ENCODE measurements around the gene GMEB1. TPM values are rescaled to one million over a fixed set of nuclear protein-coding genes. Genes with fewer than 3 reads are reported as not detected.

Gene GMEB1
- total RNA-seq, 1 experiment from 2014 or later: 10.3 TPM

DNA sequence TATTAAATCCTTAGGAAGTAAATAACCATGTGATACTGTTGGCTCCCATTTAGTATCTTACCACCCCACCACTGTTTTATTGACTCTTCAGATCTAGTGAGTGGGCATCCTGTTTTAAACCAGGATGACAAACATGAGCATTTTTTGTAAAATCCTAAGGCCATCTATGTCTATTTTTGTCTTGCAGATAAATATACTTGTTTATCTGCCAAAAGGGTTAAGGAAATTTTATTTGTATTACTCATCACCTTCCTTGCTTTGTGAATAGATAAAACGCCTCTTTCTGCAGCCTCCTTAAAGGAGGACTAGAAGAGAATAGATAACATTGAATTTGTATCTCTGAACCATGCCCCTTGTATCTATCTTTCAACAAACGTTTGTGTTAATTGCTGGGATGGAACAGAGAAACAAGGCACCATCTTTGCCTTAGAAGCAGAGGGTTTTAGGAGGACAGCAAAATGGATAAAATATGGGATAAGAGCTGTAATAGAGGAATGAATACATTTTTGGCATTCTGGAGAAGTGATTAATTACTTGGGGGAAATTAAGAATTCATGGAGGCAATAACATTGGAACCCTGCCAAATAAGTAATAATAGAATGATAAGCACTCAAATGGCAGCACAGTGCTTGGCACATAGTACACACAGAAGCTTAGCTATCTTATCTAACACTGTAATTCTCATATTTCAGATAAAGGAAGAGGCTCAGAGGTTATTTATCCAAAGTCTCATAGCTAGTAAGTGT, 82.9 kb downstream of the GMEB1 start:
- Mint-ChIP-seq H3K9me3 (ENCODE audit: low read depth, unreplicated experiment) (no peaks in the 10 kb centered on the region), H3K4me1 (ENCODE audit: low read depth, unreplicated experiment) (peaks cover 24% of the 10 kb centered on the region), H3K36me3 (ENCODE audit: insufficient read depth, unreplicated experiment) (peaks cover 56% of the 10 kb centered on the region), H3K27me3 (ENCODE audit: unreplicated experiment) (no peaks in the 10 kb centered on the region), H3K4me3 (ENCODE audit: low read depth, unreplicated experiment) (no peak overlapping the region), H3K27ac (ENCODE audit: unreplicated experiment) (no peak overlapping the region)
- DNase-seq: no peak
- TF ChIP-seq, protein P1, sequence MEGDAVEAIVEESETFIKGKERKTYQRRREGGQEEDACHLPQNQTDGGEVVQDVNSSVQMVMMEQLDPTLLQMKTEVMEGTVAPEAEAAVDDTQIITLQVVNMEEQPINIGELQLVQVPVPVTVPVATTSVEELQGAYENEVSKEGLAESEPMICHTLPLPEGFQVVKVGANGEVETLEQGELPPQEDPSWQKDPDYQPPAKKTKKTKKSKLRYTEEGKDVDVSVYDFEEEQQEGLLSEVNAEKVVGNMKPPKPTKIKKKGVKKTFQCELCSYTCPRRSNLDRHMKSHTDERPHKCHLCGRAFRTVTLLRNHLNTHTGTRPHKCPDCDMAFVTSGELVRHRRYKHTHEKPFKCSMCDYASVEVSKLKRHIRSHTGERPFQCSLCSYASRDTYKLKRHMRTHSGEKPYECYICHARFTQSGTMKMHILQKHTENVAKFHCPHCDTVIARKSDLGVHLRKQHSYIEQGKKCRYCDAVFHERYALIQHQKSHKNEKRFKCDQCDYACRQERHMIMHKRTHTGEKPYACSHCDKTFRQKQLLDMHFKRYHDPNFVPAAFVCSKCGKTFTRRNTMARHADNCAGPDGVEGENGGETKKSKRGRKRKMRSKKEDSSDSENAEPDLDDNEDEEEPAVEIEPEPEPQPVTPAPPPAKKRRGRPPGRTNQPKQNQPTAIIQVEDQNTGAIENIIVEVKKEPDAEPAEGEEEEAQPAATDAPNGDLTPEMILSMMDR (IDR thresholded peaks at IDR 0.05; ENCODE audit: unreplicated experiment): no peak
- BruUV-seq (replicated peaks): no TSS peak
- CTCF ChIA-PET: interaction anchor here (0.6 to 1.1 kb wide), 3 partner anchors 8 to 29 kb away, joined by 3 read pairs; partner anchors contain the start of gene YTHDF2
- intact Hi-C loops (cut with micrococcal nuclease; ENCODE audit: unreplicated experiment): no loop called here

DNA sequence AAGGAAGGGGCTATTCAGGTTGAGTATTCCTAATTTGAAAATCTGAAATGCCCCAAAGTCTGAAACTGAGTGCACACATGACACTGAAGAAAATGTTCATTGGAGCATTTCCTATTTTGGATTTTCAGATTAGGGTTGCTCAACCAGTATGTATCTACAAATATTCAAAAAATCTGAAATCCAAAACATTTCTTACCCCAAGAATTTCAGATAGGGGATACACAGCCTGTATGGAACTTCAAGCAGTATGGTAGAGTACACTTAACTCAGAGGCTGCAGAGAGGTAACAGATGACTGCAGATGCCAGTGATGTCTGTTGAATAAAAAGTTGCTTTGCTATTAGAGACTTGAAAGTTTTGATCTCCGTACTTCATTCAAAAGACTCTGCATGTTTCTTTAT, 87.1 kb downstream of the GMEB1 start:
- no TSS peak for BruUV-seq (replicated peaks)
- Mint-ChIP-seq H3K36me3 (ENCODE audit: insufficient read depth, unreplicated experiment) (peaks cover 35% of the 10 kb centered on the region), H3K9me3 (ENCODE audit: low read depth, unreplicated experiment) (no peaks in the 10 kb centered on the region), H3K27me3 (ENCODE audit: unreplicated experiment) (no peaks in the 10 kb centered on the region), H3K4me1 (ENCODE audit: low read depth, unreplicated experiment) (peaks cover 21% of the 10 kb centered on the region), H3K27ac (ENCODE audit: unreplicated experiment) (no peak overlapping the region), H3K4me3 (ENCODE audit: low read depth, unreplicated experiment) (no peak overlapping the region)
- DNase-seq: no peak
- intact Hi-C loops (cut with micrococcal nuclease; ENCODE audit: unreplicated experiment): no loop called here
- TF ChIP-seq, protein P1 (IDR thresholded peaks at IDR 0.05; ENCODE audit: unreplicated experiment): no peak
- CTCF ChIA-PET: interaction anchor here (1.0 kb wide), 1 partner anchor 113 kb away, joined by 9 read pairs; the partner anchor contains the start of gene TAF12

DNA sequence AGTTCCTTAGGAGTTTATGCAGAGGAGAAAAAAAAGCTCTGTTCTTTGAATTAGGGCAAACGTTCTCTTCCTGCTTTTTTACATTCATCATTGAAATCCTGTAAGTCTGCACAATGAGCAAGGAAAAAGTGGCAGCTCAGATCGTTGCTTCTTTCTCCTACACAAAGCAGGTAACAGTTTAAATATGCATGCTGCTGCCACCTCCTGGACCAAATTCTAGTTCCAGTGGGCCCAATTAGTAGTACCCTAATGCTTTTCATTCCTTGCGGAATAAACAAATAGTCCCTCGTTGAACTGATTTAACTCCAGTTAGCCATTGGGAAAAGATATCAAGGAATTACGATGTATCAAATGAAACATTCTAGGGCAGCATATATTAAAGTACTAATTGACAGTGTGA, 88.3 kb downstream of the GMEB1 start:
- BruUV-seq (replicated peaks): no TSS peak
- H3K9me3 Mint-ChIP-seq (ENCODE audit: low read depth, unreplicated experiment): no peaks in the 10 kb centered on the region
- no peaks in the 10 kb centered on the region for H3K27me3 Mint-ChIP-seq (ENCODE audit: unreplicated experiment)
- no peak for DNase-seq
- peaks cover 33% of the 10 kb centered on the region for H3K36me3 Mint-ChIP-seq (ENCODE audit: insufficient read depth, unreplicated experiment)
- H3K27ac Mint-ChIP-seq (ENCODE audit: unreplicated experiment): no peak overlapping the region
- CTCF ChIA-PET: interaction anchor here (1.0 kb wide), 2 partner anchors 20 to 114 kb away, joined by 4 to 9 read pairs; partner anchors contain the start of genes TAF12 and YTHDF2
- H3K4me1 Mint-ChIP-seq (ENCODE audit: low read depth, unreplicated experiment): peaks cover 13% of the 10 kb centered on the region
- H3K4me3 Mint-ChIP-seq (ENCODE audit: low read depth, unreplicated experiment): no peak overlapping the region
- TF ChIP-seq, protein P1 (IDR thresholded peaks at IDR 0.05; ENCODE audit: unreplicated experiment): no peak
- intact Hi-C loops (cut with micrococcal nuclease; ENCODE audit: unreplicated experiment): no loop called here

DNA sequence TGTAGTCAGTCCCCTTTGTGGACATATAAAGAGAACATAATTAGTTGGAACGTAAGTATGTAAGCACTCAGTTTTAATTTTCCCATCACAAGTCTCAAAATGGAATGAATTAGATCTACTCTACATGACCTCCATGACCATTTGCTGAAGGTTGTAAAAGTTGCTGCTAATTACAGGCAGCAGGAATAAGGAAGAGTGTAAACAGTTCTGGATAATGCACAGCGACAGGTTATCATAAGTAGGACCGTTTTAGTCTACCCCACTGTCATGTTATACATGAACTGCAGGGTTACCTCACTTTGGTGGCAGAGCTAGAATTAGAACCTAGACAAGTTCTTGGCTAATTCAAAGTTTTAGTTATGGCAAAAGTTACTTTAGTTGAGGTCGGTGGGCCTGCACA, 89.8 kb downstream of the GMEB1 start:
- CTCF ChIA-PET: interaction anchor here (0.6 kb wide), 1 partner anchor 21 kb away, joined by 5 read pairs; the partner anchor contains the start of gene YTHDF2
- no TSS peak for BruUV-seq (replicated peaks)
- intact Hi-C loops (cut with micrococcal nuclease; ENCODE audit: unreplicated experiment): no loop called here
- Mint-ChIP-seq H3K4me1 (ENCODE audit: low read depth, unreplicated experiment) (peaks cover 11% of the 10 kb centered on the region), H3K9me3 (ENCODE audit: low read depth, unreplicated experiment) (no peaks in the 10 kb centered on the region), H3K27ac (ENCODE audit: unreplicated experiment) (no peak overlapping the region), H3K4me3 (ENCODE audit: low read depth, unreplicated experiment) (no peak overlapping the region), H3K27me3 (ENCODE audit: unreplicated experiment) (no peaks in the 10 kb centered on the region), H3K36me3 (ENCODE audit: insufficient read depth, unreplicated experiment) (peaks cover 23% of the 10 kb centered on the region)
- DNase-seq: no peak
- TF ChIP-seq, protein P1 (IDR thresholded peaks at IDR 0.05; ENCODE audit: unreplicated experiment): no peak
